PC-3 (cell line): ENCODE results near the gene ADORA1. TPM values are rescaled to one million over a fixed set of nuclear protein-coding genes. Genes with fewer than 3 reads are reported as not detected.

Source experiments
- ATAC-seq: fragments of 200-7000 bp; cut with Tn5 transposase; 2 replicates; pipeline ENCODE4 v1.9.1; 2020; ENCODE audit warnings: mild to moderate bottlenecking, moderate library complexity
- BruUV-seq: library from RNA; stranded (reverse); fragments of 400-500 nt; replicated peaks from 2 replicates; lab custom pipeline; 2021; lab: Mats Ljungman, UMichigan
- CTCF ChIA-PET: fragments of 300-600 bp; sonication (Branson Sonifier 250); formaldehyde crosslinking; loops from one replicate; lab custom pipeline; 2022; ENCODE audit warnings: antibody characterized with exemption; lab: Charles Lee
- POLR2A ChIA-PET: fragments of 300-600 bp; sonication (Branson Sonifier 250); formaldehyde crosslinking; loops from one replicate; lab custom pipeline; 2022; ENCODE audit warnings: antibody characterized with exemption; ENCODE audit not compliant: unreplicated experiment; lab: Charles Lee
- DNase-seq: peaks from one replicate; pipeline ENCODE4 v3.0.0-alpha.2; 2015
- H2AFZ ChIP-seq: fragments of 300-600 bp; sonication (generic); 2 replicates; pipeline ENCODE4 v1.6.0; 2016; ENCODE audit warnings: antibody characterized with exemption, low read length
- H3F3A ChIP-seq: fragments of 300-600 bp; sonication (generic); one replicate; pipeline ENCODE4 v1.6.0; 2017; ENCODE audit warnings: antibody characterized with exemption, low read length, control low read depth, mild to moderate bottlenecking; ENCODE audit not compliant: unreplicated experiment
- H3K27ac ChIP-seq: fragments of 300-600 bp; sonication (generic); 2 replicates; pipeline ENCODE4 v1.5.1; 2016; ENCODE audit warnings: mild to moderate bottlenecking, low read length
- H3K27me3 ChIP-seq: fragments of 300-600 bp; sonication (generic); 2 replicates; pipeline ENCODE4 v1.6.1; 2016; ENCODE audit warnings: low read length, mixed read lengths
- H3K36me3 ChIP-seq: fragments of 300-600 bp; sonication (generic); 2 replicates; pipeline ENCODE4 v1.6.1; 2016; ENCODE audit warnings: low read depth, mixed run types, low read length, mixed read lengths
- H3K4me1 ChIP-seq: fragments of 300-600 bp; sonication (generic); 2 replicates; pipeline ENCODE4 v1.5.1; 2016; ENCODE audit warnings: low read length; ENCODE audit not compliant: insufficient read depth
- H3K4me2 ChIP-seq: fragments of 300-600 bp; sonication (generic); 2 replicates; pipeline ENCODE4 v1.6.0; 2016; ENCODE audit warnings: low read length
- H3K4me3 ChIP-seq: fragments of 300-600 bp; sonication (generic); 2 replicates; pipeline ENCODE4 v1.5.1; 2016; ENCODE audit warnings: mild to moderate bottlenecking, low read length, mixed read lengths
- H3K79me2 ChIP-seq: fragments of 300-600 bp; sonication (generic); 2 replicates; pipeline ENCODE4 v1.6.1; 2017; ENCODE audit warnings: low read length, mixed read lengths
- H3K9ac ChIP-seq: fragments of 300-600 bp; sonication (generic); 2 replicates; pipeline ENCODE4 v1.6.0; 2016; ENCODE audit warnings: mild to moderate bottlenecking, low read length
- H3K9me2 ChIP-seq: fragments of 300-600 bp; sonication (generic); replicated peaks from 2 replicates; pipeline ENCODE4 v1.6.1; 2016; ENCODE audit warnings: mixed run types, low read length, mixed read lengths
- H3K9me3 ChIP-seq: fragments of 300-600 bp; sonication (generic); 2 replicates; pipeline ENCODE4 v1.6.1; 2016; ENCODE audit warnings: low read length, mixed read lengths
- H4K20me1 ChIP-seq: fragments of 300-600 bp; sonication (generic); 2 replicates; pipeline ENCODE4 v1.6.1; 2016; ENCODE audit warnings: low read length, mixed read lengths
- CTCF ChIP-seq: fragments of 300-600 bp; sonication (generic); conservative IDR thresholded peaks from 2 replicates; pipeline ENCODE4 v1.5.1; 2017; ENCODE audit warnings: antibody characterized with exemption, low read depth, mild to moderate bottlenecking, low read length
- EZH2 ChIP-seq: fragments of 300-600 bp; sonication (generic); IDR thresholded peaks from one replicate; pipeline ENCODE4 v1.6.1; 2017; ENCODE audit warnings: antibody characterized with exemption, mild to moderate bottlenecking, low read length; ENCODE audit not compliant: unreplicated experiment
- EZH2phosphoT487 ChIP-seq: fragments of 300-600 bp; sonication (generic); IDR thresholded peaks from 2 replicates; pipeline ENCODE4 v1.6.1; 2018; ENCODE audit warnings: mild to moderate bottlenecking, antibody characterized with exemption, low read length, borderline replicate concordance
- intact Hi-C: fragments of 100-400 bp; cut with micrococcal nuclease; formaldehyde crosslinking; loops from 2 replicates; pipeline ENCODE4 v1.9.0; 2023
- total RNA-seq: library from RNA; depleted of rRNA; stranded (reverse); fragments of >200 nt; gene quantifications from 2 replicates; pipeline ENCODE4 v1.2.3, GENCODE V29; 2014

Gene ADORA1
- total RNA-seq, 1 experiment from 2014 or later: 1.4 TPM

GRCh38 chr1:203098445-203098844, 29.1 kb upstream of the ADORA1 start:
- Histone ChIP-seq H3K9me3 (peaks cover 11% of the 10 kb centered on the region; the same call in 1 of the 2 replicates), H3K4me1 (no peaks in the 10 kb centered on the region), H3K9me2 (no peaks in the 10 kb centered on the region), H3F3A (no peaks in the 10 kb centered on the region), H3K27me3 (peaks cover 5% of the 10 kb centered on the region; the same call in 1 of the 2 replicates), H3K4me2 (no peak overlapping the region), H2AFZ (no peak overlapping the region), H3K79me2 (no peaks in the 10 kb centered on the region), H3K9ac (no peak overlapping the region), H3K27ac (no peak overlapping the region), H4K20me1 (no peaks in the 10 kb centered on the region), H3K36me3 (no peaks in the 10 kb centered on the region), H3K4me3 (no peak overlapping the region)
- POLR2A ChIA-PET: no interaction called here
- no TSS peak for BruUV-seq
- no peak for TF ChIP-seq CTCF
- no peak for TF ChIP-seq EZH2phosphoT487
- no peak for TF ChIP-seq EZH2
- CTCF ChIA-PET: no interaction called here
- intact Hi-C loops: no loop called here
- ATAC-seq: no peak
- no peak for DNase-seq

- ChIA-PET POLR2A (no interaction called here), CTCF (no interaction called here)
- intact Hi-C loops: no loop called here
These were observed 28.5 kb upstream of the ADORA1 start for GRCh38 chr1:203098914-203099520.

More at GRCh38 chr1:203098914-203099520, 28.5 kb upstream of the ADORA1 start:
- H3K27ac ChIP-seq: no peak overlapping the region
- no peak overlapping the region for H3K9ac ChIP-seq
- TF ChIP-seq EZH2phosphoT487 (no peak), EZH2 (no peak), CTCF (no peak)
- no peak overlapping the region for H3K4me2 ChIP-seq
- DNase-seq (no peak), ATAC-seq (no peak)
- no peaks in the 10 kb centered on the region for H3K36me3 ChIP-seq
- H3K9me2 ChIP-seq: no peaks in the 10 kb centered on the region
- H3K79me2 ChIP-seq: no peaks in the 10 kb centered on the region
- peaks cover 11% of the 10 kb centered on the region; the same call in 1 of the 2 replicates for H3K9me3 ChIP-seq
- no TSS peak for BruUV-seq
- H3F3A ChIP-seq: no peaks in the 10 kb centered on the region
- no peaks in the 10 kb centered on the region for H3K4me1 ChIP-seq
- no peak overlapping the region for H2AFZ ChIP-seq
- H3K27me3 ChIP-seq: peaks cover 5% of the 10 kb centered on the region; the same call in 1 of the 2 replicates
- H3K4me3 ChIP-seq: no peak overlapping the region
- no peaks in the 10 kb centered on the region for H4K20me1 ChIP-seq
